GM12872 (cell line): ENCODE data around the gene USP2.

Experiments
- CTCF ChIP-seq: IDR thresholded peaks from 3 replicates; pipeline ENCODE4 v1.5.1; 2011; ENCODE audit warnings: low read depth, mild to moderate bottlenecking, low read length, moderate library complexity; ENCODE audit not compliant: insufficient read depth

USP2 gene

GRCh38 chr11:119341222-119342022 is 40.1 kb downstream of the USP2 start:
- TF ChIP-seq CTCF: no peak

GRCh38 chr11:119340335-119341221 is 40.9 kb downstream of the USP2 start, which contains the start of gene C1QTNF5:
Gene C1QTNF5 (minus strand): TSS chr11:119340883. CDS start chr11:119340397, 486 bp downstream.
- no peak for TF ChIP-seq CTCF

- TF ChIP-seq CTCF: peak; percentile 74
Measured at GRCh38 chr11:119339589-119340334, 41.7 kb downstream of the USP2 start.

GRCh38 chr11:119338965-119339588 is 42.4 kb downstream of the USP2 start:
- TF ChIP-seq CTCF: no peak

GRCh38 chr11:119338318-119338890 is 43.1 kb downstream of the USP2 start:
- peak; percentile 80 for TF ChIP-seq CTCF

GRCh38 chr11:119337581-119338317 is 43.7 kb downstream of the USP2 start:
- TF ChIP-seq CTCF: no peak
